Liver (tissue), 9 donors: ENCODE data around the gene PTK7. TPM values are rescaled to one million over a fixed set of nuclear protein-coding genes. Genes with fewer than 3 reads are reported as not detected.

Experiments
- DNase-seq: peaks from one replicate; pipeline ENCODE4 v3.0.0-alpha.2; 2017; ENCODE audit warnings: low spot score
- H3K27ac ChIP-seq, 2 donors: one replicate each; pipeline ENCODE4 v1.7.0; 2013; ENCODE audit warnings: inconsistent platforms in 2 of 2, low read length in 2 of 2, control low read depth in 1 of 2, low read depth in 1 of 2, mild to moderate bottlenecking in 1 of 2
- H3K27me3 ChIP-seq, 4 donors: one replicate each; pipeline versions ENCODE4 v1.6.1 to v1.7.0; 2013; ENCODE audit warnings: low read length in 3 of 4, inconsistent platforms in 1 of 4, mild to moderate bottlenecking in 1 of 4, moderate library complexity in 1 of 4; ENCODE audit not compliant: control insufficient read depth in 4 of 4, insufficient read depth in 4 of 4
- H3K36me3 ChIP-seq, 4 donors: one replicate each; pipeline versions ENCODE4 v1.6.1 to v1.7.0; 2013; ENCODE audit warnings: low read length in 3 of 4, mild to moderate bottlenecking in 3 of 4, low read depth in 1 of 4, moderate library complexity in 1 of 4; ENCODE audit not compliant: control insufficient read depth in 4 of 4, insufficient read depth in 3 of 4
- H3K4me1 ChIP-seq, 4 donors: one replicate each; pipeline versions ENCODE4 v1.6.1 to v1.7.0; 2013; ENCODE audit warnings: low read length in 3 of 4, mild to moderate bottlenecking in 3 of 4, moderate library complexity in 1 of 4; ENCODE audit not compliant: control insufficient read depth in 4 of 4, insufficient read depth in 4 of 4
- H3K4me3 ChIP-seq, 3 donors: one replicate each; pipeline versions ENCODE4 v1.6.1 to v1.7.0; 2013; ENCODE audit warnings: low read length in 3 of 3, control low read depth in 1 of 3, low read depth in 1 of 3, mild to moderate bottlenecking in 1 of 3
- H3K9ac ChIP-seq, 2 donors: one replicate each; pipeline ENCODE4 v1.7.0; 2013; ENCODE audit warnings: low read length in 2 of 2, mild to moderate bottlenecking in 2 of 2, moderate library complexity in 2 of 2, control low read depth in 1 of 2, low read depth in 1 of 2
- H3K9me3 ChIP-seq, 4 donors: one replicate each; pipeline versions ENCODE4 v1.6.1 to v1.7.0; 2013; ENCODE audit warnings: low read length in 3 of 4; ENCODE audit not compliant: control insufficient read depth in 4 of 4
- ATF3 ChIP-seq: IDR thresholded peaks from 2 replicates; pipeline ENCODE4 v1.6.1; 2016; ENCODE audit warnings: antibody characterized with exemption
- EGR1 ChIP-seq, 2 donors: IDR thresholded peaks; 2 replicates each; pipeline ENCODE4 v1.6.1; 2016 to 2018; ENCODE audit warnings: antibody characterized with exemption in 2 of 2, low read depth in 2 of 2
- FOXA1 ChIP-seq: IDR thresholded peaks from 2 replicates; pipeline ENCODE4 v1.6.1; 2016; ENCODE audit warnings: antibody characterized with exemption
- GABPA ChIP-seq, 2 donors: IDR thresholded peaks in 1 of 2; conservative IDR thresholded peaks in 1 of 2; 2 replicates each; pipeline ENCODE4 v1.6.1; 2016; ENCODE audit warnings: antibody characterized with exemption in 2 of 2, mild to moderate bottlenecking in 1 of 2, moderate library complexity in 1 of 2
- MAX ChIP-seq: IDR thresholded peaks from 2 replicates; pipeline ENCODE4 v1.6.1; 2016; ENCODE audit warnings: antibody characterized with exemption
- NR2F2 ChIP-seq: IDR thresholded peaks from 2 replicates; pipeline ENCODE4 v1.6.1; 2016; ENCODE audit warnings: antibody characterized with exemption
- RAD21 ChIP-seq, 2 donors: IDR thresholded peaks; 2 replicates each; pipeline ENCODE4 v1.6.1; 2016; ENCODE audit warnings: antibody characterized with exemption in 2 of 2, mild to moderate bottlenecking in 2 of 2
- REST ChIP-seq: IDR thresholded peaks from 2 replicates; pipeline ENCODE4 v1.6.1; 2016; ENCODE audit warnings: antibody characterized with exemption, mild to moderate bottlenecking
- RXRA ChIP-seq, 2 donors: IDR thresholded peaks; 2 replicates each; pipeline ENCODE4 v1.6.1; 2017 to 2018; ENCODE audit warnings: antibody characterized with exemption in 2 of 2, mild to moderate bottlenecking in 1 of 2
- SP1 ChIP-seq: IDR thresholded peaks from 2 replicates; pipeline ENCODE4 v1.6.1; 2018; ENCODE audit warnings: antibody characterized with exemption, mild to moderate bottlenecking
- ZBTB33 ChIP-seq: IDR thresholded peaks from 2 replicates; pipeline ENCODE4 v1.6.1; 2016; ENCODE audit warnings: antibody characterized with exemption
- WGBS: extraction: QIAGEN DNeasy Blood & Tissue Kit; methylation state at CpG from one replicate; pipeline ENCODE4 v1.1.7; 2013; 5-methylcytosine and 5-hydroxymethylcytosine counted together
- polyA plus RNA-seq, 2 donors: library from polyadenylated mRNA; stranded (reverse) in 1 of 2; unstranded in 1 of 2; fragments of 200-250 nt in 1 of 2; fragments of >200 nt in 1 of 2; fragmentation: Nextera tagmentation in 1 of 2; extraction: Ambion mirVana in 1 of 2; gene quantifications; one replicate each; pipeline versions ENCODE4 v1.2.1 to v1.2.3, GENCODE V29; 2013 to 2015
- total RNA-seq, 2 donors: library from RNA; depleted of rRNA; stranded (reverse); fragments of >200 nt; gene quantifications; one replicate each; pipeline ENCODE4 v1.2.3, GENCODE V29; 2014
- donor health status: healthy.
- donor health status: healthy.
- donor health status: healthy.
- donor health status: healthy.
- donor health status: healthy.

PTK7 gene
- total and polyA plus RNA-seq, 4 donors, result 0.67 to 10.5 (median 1.3) TPM

GRCh38 chr6:43050981-43051380, 25.1 kb upstream of the PTK7 start (continued):
- no peak for TF ChIP-seq REST
- TF ChIP-seq RXRA (IDR thresholded peaks at IDR 0.05), result no peak
- no peak for TF ChIP-seq NR2F2
- no peak for TF ChIP-seq RAD21 (IDR thresholded peaks at IDR 0.05)

GRCh38 chr6:43052225-43052841, 23.8 kb upstream of the PTK7 start:
- Histone ChIP-seq H3K4me3 (no peak overlapping the region), H3K27me3 (no peaks in the 10 kb centered on the region), H3K4me1 (peaks cover 2 to 16% (median 10%) of the 10 kb centered on the region in 4 donors), H3K36me3 (peaks cover 5 to 42% (median 15%) of the 10 kb centered on the region in 4 donors), H3K9me3 (no peaks in the 10 kb centered on the region), H3K27ac (no peak overlapping the region), H3K9ac (no peak overlapping the region)
- no peak for DNase-seq
- WGBS, result 94% methylated on average over 19 of the region's 19 CpGs
- no peak for TF ChIP-seq NR2F2
- TF ChIP-seq REST, result no peak
- TF ChIP-seq ATF3, result no peak
- no peak for TF ChIP-seq FOXA1
- TF ChIP-seq MAX, result no peak
- no peak for TF ChIP-seq RAD21 (IDR thresholded peaks at IDR 0.05)

GRCh38 chr6:43052842-43053544, 23.1 kb upstream of the PTK7 start:
- Histone ChIP-seq H3K36me3 (peaks cover 3 to 40% (median 14%) of the 10 kb centered on the region in 4 donors), H3K4me3 (peak overlapping the region; percentile 64 to 85 (median 68))
- DNase-seq, result no peak

More at GRCh38 chr6:43052842-43053544, 23.1 kb upstream of the PTK7 start:
- Histone ChIP-seq H3K9me3 (no peaks in the 10 kb centered on the region), H3K27ac (peak overlapping the region; percentile 47 to 82), H3K27me3 (no peaks in the 10 kb centered on the region), H3K4me1 (peaks cover 2 to 21% (median 14%) of the 10 kb centered on the region in 4 donors), H3K9ac (peak overlapping the region; percentile 50 to 60)
- WGBS, result 16% methylated on average over 22 of the region's 22 CpGs
- TF ChIP-seq EGR1 (IDR thresholded peaks at IDR 0.05; ENCODE audit: low read depth in 2 of 2) (no peak), GABPA (IDR thresholded peaks at IDR 0.05 in 1 of 2, conservative IDR thresholded peaks at IDR 0.05 in 1 of 2) (no peak), RXRA (IDR thresholded peaks at IDR 0.05) (no peak), REST (no peak), ATF3 (no peak), SP1 (no peak), ZBTB33 (no peak)
